Thyroid gland (tissue), 4 donors: ENCODE data around the gene SLC16A5.

ENCODE experiments used
- CTCF ChIP-seq, 6 experiments: fragments of 200-600 bp in 3 of 6; fragments of 450-650 bp in 3 of 6; sonication (generic) in 3 of 6; IDR thresholded peaks; one replicate each; pipeline ENCODE4 v1.5.1; 2016 to 2019; ENCODE audit warnings: antibody characterized with exemption in 6 of 6, mild to moderate bottlenecking in 2 of 6, inconsistent platforms in 1 of 6, moderate library complexity in 1 of 6
- POLR2A ChIP-seq, 2 donors: fragments of 450-650 bp; IDR thresholded peaks; one replicate each; pipeline ENCODE4 v1.6.1; 2017; ENCODE audit warnings: antibody characterized with exemption in 2 of 2, mild to moderate bottlenecking in 2 of 2, moderate library complexity in 1 of 2

GRCh38 chr17:75077496-75078283 is 10.1 kb upstream of the SLC16A5 start:
- TF ChIP-seq POLR2A (IDR thresholded peaks at IDR 0.05) (peak in 1 of 2 donors; percentile 38), CTCF (IDR thresholded peaks at IDR 0.05) (peak in 4 of 6 experiments; percentile 7 to 12 (median 12))
